Natural killer cell treated with Interleukin-12 subunit alpha and Interleukin-12 subunit beta and Interleukin-15 and Interleukin-18, amount 100 ng/mL, for 72 hours (primary cell): ENCODE results near the gene TIAM1. TPM values are rescaled to one million over a fixed set of nuclear protein-coding genes. Genes with fewer than 3 reads are reported as not detected.

Experiments used
- ATAC-seq, 2 donors: fragments of 150-1000 bp; cut with Tn5 transposase in 1 of 2; sonication (Bioruptor Pico), chemical (Tn5 transposase) in 1 of 2; 2 replicates each; pipeline ENCODE4 v1.10.0; 2021
- DNase-seq: peaks from one replicate; pipeline ENCODE4 v3.0.0; 2022; ENCODE audit warnings: low spot score
- H3K27ac Mint-ChIP-seq, 2 donors: 1 replicate in 1 of 2; 2 replicates in 1 of 2; pipeline ENCODE4 v1.8.0; 2022; ENCODE audit warnings: mixed read lengths in 2 of 2, mild to moderate bottlenecking in 1 of 2, moderate library complexity in 1 of 2
- H3K27me3 Mint-ChIP-seq, 2 donors: 1 replicate in 1 of 2; 2 replicates in 1 of 2; pipeline ENCODE4 v1.8.0; 2022; ENCODE audit warnings: mixed read lengths in 2 of 2
- H3K36me3 Mint-ChIP-seq: one replicate; pipeline ENCODE4 v1.8.0; 2022; ENCODE audit warnings: mixed read lengths
- H3K4me1 Mint-ChIP-seq, 2 donors: 1 replicate in 1 of 2; 2 replicates in 1 of 2; pipeline ENCODE4 v1.8.0; 2022; ENCODE audit warnings: low read depth in 2 of 2, mixed read lengths in 2 of 2, mild to moderate bottlenecking in 1 of 2
- H3K4me3 Mint-ChIP-seq: one replicate; pipeline ENCODE4 v1.8.0; 2022; ENCODE audit warnings: mixed read lengths
- H3K9me3 Mint-ChIP-seq: 2 replicates; pipeline ENCODE4 v1.8.0; 2022; ENCODE audit warnings: mixed read lengths
- total RNA-seq, 2 donors: library from RNA; stranded (reverse); gene quantifications; one replicate each; pipeline ENCODE4 v1.2.3, GENCODE V29; 2022

The TIAM1 gene
- total RNA-seq, 2 donors from 2014 or later = 57.4 to 125 TPM

DNA sequence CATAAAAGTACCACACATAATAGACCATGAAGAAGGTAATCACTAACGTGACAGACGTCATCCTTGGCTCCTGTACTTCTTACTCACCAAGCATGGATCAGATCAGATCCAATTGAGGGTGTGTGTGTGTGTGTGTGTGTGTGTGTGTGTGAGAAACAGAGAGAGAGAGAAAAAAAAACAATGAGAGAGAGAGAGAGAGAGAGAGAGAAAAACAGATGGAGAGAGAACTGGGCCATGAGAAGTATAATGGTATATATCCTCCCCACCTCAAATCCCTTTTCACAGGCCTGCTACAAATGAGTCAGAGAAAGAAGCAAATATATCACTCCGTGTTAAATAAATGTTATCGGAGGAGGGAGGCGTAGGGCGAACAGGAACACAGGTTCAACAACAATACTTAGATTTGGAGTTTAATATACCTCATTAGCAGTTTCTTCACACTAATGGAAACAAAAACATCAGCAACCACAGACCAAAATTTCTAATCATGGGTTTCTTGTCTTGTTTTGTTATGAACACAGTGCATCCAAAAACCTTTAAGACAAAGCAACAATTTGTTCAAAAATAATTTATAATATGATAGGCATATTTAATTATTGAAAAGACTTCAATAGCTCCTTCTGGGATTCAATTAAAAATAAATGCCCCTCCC, 45.3 kb downstream of the TIAM1 start:
- Mint-ChIP-seq H3K27me3 (no peaks in the 10 kb centered on the region), H3K9me3 (no peaks in the 10 kb centered on the region), H3K4me1 (peaks cover 0 to 24% of the 10 kb centered on the region in 2 donors), H3K4me3 (no peak overlapping the region), H3K36me3 (no peaks in the 10 kb centered on the region), H3K27ac (no peak overlapping the region)
- ATAC-seq (no peak), DNase-seq (no peak)

DNA sequence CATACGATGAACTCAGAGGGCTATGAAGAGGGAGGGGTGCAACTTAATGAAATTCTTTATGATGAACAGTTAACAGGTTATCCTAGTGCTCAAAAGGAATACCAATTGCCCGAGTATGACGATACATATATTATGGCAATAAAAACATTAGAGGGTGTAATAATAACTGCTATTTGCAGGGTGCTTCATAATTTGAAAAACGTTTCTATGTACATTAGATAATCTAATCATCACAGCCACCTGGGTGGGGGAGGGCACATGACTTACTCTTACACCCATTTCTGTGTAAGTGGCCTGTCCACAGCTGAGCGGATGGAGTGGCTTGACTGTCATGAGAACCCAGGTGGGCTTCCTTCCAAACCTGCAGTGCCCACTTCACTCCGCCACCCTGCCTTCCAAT, 46.3 kb downstream of the TIAM1 start:
- DNase-seq (no peak), ATAC-seq (no peak)
- Mint-ChIP-seq H3K4me3 (no peak overlapping the region), H3K4me1 (peaks cover 0 to 24% of the 10 kb centered on the region in 2 donors), H3K36me3 (no peaks in the 10 kb centered on the region), H3K27ac (no peak overlapping the region), H3K27me3 (no peaks in the 10 kb centered on the region), H3K9me3 (no peaks in the 10 kb centered on the region)

DNA sequence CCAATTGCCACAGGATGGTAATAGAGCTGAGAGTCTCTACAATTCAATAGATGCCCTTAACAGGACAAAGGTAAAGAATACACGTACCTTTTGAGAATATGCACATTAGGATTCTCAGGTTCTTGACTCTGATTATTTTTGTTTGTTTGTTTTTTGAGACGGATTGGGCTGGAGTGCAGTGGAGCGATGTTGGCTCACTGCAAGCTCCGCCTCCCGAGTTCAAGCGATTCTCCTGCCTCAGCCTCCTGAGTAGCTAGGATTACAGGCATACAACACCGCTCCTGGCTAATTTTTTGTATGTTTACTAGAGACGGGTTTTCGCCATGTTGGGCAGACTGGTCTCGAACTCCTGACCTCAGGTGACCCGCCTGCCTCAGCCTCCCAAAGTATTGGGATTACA, 48.4 kb downstream of the TIAM1 start:
- Mint-ChIP-seq H3K4me1 (peaks cover 0 to 23% of the 10 kb centered on the region in 2 donors), H3K27me3 (no peaks in the 10 kb centered on the region), H3K36me3 (no peaks in the 10 kb centered on the region), H3K4me3 (no peak overlapping the region), H3K9me3 (no peaks in the 10 kb centered on the region), H3K27ac (no peak overlapping the region)
- DNase-seq (no peak), ATAC-seq (no peak)

DNA sequence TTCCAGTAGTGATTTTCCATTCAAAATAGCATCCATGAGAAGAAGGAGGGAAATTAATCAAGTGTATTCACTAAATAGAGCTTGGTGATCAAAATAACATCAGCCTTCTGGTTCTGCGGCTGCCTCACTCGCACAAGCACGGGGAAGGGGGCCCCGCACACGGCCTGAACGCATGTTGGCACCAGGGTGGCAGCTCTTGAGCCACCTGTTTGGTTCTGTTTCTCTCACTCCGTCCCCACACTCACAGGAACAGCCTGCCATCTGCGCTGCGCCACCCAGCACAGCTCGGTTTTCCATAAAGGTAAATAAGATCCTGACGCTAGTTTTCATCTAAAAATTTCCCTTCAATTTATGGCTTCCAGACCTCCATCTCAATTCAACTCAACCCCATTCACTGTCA, 49.4 kb downstream of the TIAM1 start:
- Mint-ChIP-seq H3K36me3 (no peaks in the 10 kb centered on the region), H3K4me3 (no peak overlapping the region), H3K27me3 (no peaks in the 10 kb centered on the region), H3K27ac (peak overlapping the region in 1 of 2 donors; percentile 66), H3K9me3 (no peaks in the 10 kb centered on the region), H3K4me1 (peaks cover 0 to 23% of the 10 kb centered on the region in 2 donors)
- DNase-seq = no peak
- ATAC-seq = no peak

DNA sequence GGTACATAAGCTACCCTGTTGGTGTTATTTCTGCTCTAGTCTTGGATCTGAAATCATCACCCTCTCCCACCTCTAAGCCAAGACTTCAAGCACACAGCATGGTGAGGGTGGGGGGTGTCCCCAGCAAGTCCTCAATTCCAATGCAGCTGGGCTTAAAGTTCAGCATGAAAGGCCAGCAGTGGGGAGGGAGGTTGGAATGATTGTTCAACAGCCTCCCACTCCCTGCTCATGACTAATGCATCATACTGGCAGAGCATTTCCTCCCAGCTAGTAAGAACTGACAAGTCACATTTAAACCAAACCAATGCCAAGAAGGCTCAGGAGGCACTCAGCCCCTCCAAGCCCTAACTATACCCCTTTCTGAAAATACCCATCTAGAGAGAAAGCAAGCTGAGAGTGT, 50.1 kb downstream of the TIAM1 start:
- peaks cover 0 to 23% of the 10 kb centered on the region in 2 donors for H3K4me1 Mint-ChIP-seq
- H3K9me3 Mint-ChIP-seq = no peaks in the 10 kb centered on the region
- ATAC-seq = peak in 1 of 2 donors; percentile 69
- DNase-seq = no peak
- H3K36me3 Mint-ChIP-seq = no peaks in the 10 kb centered on the region
- no peaks in the 10 kb centered on the region for H3K27me3 Mint-ChIP-seq
- H3K27ac Mint-ChIP-seq = peak overlapping the region in 1 of 2 donors; percentile 66
- H3K4me3 Mint-ChIP-seq = no peak overlapping the region

DNA sequence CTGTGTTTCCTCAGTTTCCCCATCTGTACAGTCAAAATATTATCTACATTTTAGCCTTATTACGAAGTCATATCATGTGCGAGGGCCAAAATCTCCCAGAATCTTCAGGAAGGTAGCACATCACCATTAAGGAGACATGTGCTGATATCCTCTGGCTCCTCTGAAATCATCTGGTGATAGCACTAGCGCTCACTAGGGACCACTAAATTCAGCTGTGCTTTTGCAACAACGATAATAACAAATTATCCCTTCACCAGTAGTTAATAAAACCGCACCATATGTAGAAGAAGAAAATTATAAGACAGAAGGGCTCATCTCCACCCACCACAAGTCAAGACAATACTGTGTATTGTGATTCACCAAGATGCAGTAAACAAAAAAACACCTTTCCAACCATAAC, 53.3 kb downstream of the TIAM1 start:
- H3K27me3 Mint-ChIP-seq = no peaks in the 10 kb centered on the region
- H3K9me3 Mint-ChIP-seq = no peaks in the 10 kb centered on the region
- no peak overlapping the region for H3K4me3 Mint-ChIP-seq
- H3K27ac Mint-ChIP-seq = no peak overlapping the region
- ATAC-seq (no peak), DNase-seq (no peak)
- peaks cover 0 to 20% of the 10 kb centered on the region in 2 donors for H3K4me1 Mint-ChIP-seq
- no peaks in the 10 kb centered on the region for H3K36me3 Mint-ChIP-seq

DNA sequence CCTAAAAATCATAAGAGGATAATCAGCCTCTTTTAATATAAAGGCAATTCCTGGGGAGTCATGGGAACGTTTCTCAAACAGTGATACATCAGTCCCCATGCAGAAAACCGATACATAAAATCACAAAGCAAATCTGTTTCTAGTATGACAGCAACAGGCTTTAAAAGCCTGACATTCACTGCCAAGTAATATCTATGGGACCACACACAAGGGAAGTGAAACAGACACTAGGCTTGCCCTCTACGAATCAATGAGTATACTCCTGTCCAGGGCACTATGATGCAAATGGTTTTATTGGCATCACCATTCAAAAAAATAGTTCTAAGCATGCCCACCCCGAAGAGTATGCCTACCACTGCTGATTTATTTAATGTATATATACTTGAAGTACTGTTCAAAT, 54.4 kb downstream of the TIAM1 start:
- ATAC-seq = no peak
- no peaks in the 10 kb centered on the region for H3K36me3 Mint-ChIP-seq
- H3K27me3 Mint-ChIP-seq = no peaks in the 10 kb centered on the region

DNA sequence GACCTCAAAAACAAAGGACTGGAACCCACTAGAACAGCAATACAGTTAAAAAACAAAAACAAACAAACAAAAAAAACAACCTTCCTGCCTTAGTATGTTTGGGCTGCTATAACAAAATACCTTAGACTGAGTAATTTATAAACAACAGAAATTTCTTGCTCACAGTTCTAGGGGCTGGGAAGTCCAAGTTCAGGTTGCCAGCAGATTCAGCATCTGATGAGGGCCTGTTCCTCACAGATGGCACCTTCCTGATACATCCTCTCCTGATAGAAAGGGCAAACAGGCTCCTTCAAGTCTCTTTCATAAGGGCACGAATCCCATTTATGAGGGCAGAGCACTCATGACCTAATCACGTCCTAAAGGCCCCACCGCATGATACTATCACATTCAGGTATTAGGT, 55.9 kb downstream of the TIAM1 start:
- no peaks in the 10 kb centered on the region for H3K27me3 Mint-ChIP-seq

More for the DNA sequence above, 54.4 kb downstream of the TIAM1 start:
- no peak overlapping the region for H3K4me3 Mint-ChIP-seq
- H3K4me1 Mint-ChIP-seq = peaks cover 0 to 20% of the 10 kb centered on the region in 2 donors
- DNase-seq = no peak
- no peaks in the 10 kb centered on the region for H3K9me3 Mint-ChIP-seq
- H3K27ac Mint-ChIP-seq = no peak overlapping the region

DNA sequence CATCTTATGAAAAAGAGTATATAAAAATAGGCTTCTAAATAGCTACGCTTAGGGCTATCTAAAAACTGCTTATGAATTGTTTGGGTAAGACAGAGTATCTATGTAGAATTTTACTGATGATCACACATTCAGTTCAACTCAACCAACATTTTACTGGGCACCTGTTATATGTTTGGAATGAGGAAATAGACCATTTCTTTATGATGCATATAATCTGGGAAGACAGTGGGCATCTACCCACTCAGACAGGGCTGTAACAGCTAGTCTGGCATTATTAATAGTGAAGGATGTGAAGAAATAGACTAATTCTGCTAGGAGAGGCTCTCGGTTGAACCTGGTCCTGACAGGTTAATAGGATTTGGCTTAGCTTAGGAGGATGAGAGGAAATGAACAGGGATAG, 56.9 kb downstream of the TIAM1 start:
- Mint-ChIP-seq H3K36me3 (no peaks in the 10 kb centered on the region), H3K4me1 (peaks cover 11 to 30% of the 10 kb centered on the region in 2 donors), H3K27ac (no peak overlapping the region), H3K4me3 (no peak overlapping the region), H3K9me3 (no peaks in the 10 kb centered on the region), H3K27me3 (no peaks in the 10 kb centered on the region)
- no peak for ATAC-seq
- DNase-seq = no peak

More for the DNA sequence above, 55.9 kb downstream of the TIAM1 start:
- H3K27ac Mint-ChIP-seq = no peak overlapping the region
- peaks cover 1 to 21% of the 10 kb centered on the region in 2 donors for H3K4me1 Mint-ChIP-seq
- H3K4me3 Mint-ChIP-seq = no peak overlapping the region
- H3K36me3 Mint-ChIP-seq = no peaks in the 10 kb centered on the region
- DNase-seq (no peak), ATAC-seq (no peak)
- no peaks in the 10 kb centered on the region for H3K9me3 Mint-ChIP-seq

DNA sequence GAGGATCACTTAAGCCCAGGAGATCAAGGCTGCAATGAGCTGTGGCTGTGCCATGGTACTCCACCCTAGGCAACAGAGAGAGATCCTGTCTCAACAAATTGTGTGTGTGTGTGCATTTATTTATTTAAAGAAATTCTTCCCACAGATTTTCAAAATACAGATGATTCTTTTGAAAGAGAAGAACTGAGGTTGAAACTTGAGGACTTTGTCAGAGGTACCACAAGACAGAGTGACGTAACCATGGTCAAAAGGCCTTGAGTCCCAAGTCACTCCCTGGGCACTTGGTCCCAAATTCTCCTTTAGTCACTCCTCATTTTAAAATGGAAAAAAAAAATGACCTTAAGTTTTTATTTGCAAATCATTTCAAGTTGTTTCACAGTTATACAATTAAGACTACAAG, 57.4 kb downstream of the TIAM1 start:
- Mint-ChIP-seq H3K9me3 (peaks cover 2% of the 10 kb centered on the region), H3K27me3 (no peaks in the 10 kb centered on the region), H3K36me3 (no peaks in the 10 kb centered on the region), H3K27ac (no peak overlapping the region), H3K4me3 (no peak overlapping the region), H3K4me1 (peaks cover 14 to 28% of the 10 kb centered on the region in 2 donors)
- ATAC-seq (no peak), DNase-seq (no peak)

DNA sequence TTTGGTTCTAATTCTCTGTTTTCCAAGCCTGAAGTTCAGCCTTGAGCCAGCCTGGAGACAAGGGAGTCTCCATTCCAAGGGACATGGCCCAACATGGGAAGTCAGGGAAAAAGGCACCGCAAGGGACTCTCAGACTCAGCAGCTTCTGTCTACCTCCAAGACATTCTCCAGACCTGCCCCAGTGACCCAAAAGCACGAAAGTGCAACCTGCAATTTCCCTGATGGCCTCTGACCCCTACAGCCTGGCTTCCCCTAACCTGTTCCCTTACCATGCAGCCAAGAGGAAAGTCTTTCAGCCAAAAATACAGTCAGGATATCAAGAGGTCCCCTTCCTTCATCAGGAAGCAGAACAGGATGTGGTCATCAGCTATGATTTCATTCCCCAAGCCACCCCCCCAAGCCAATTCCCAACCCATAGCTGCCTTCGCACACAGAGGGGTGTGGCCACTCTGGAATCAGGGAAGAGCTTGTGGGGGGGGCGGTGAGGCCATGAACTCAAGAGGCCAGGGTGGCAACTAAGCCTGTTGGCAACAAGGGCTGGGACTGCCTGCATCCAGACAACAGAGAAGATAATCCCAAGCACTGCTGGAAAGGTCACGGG, 59.2 kb downstream of the TIAM1 start:
- Mint-ChIP-seq H3K9me3 (peaks cover 5% of the 10 kb centered on the region), H3K4me3 (no peak overlapping the region), H3K27me3 (no peaks in the 10 kb centered on the region), H3K27ac (peak overlapping the region in 1 of 2 donors; percentile 42), H3K4me1 (peaks cover 18 to 34% of the 10 kb centered on the region in 2 donors), H3K36me3 (no peaks in the 10 kb centered on the region)
- no peak for ATAC-seq
- no peak for DNase-seq

DNA sequence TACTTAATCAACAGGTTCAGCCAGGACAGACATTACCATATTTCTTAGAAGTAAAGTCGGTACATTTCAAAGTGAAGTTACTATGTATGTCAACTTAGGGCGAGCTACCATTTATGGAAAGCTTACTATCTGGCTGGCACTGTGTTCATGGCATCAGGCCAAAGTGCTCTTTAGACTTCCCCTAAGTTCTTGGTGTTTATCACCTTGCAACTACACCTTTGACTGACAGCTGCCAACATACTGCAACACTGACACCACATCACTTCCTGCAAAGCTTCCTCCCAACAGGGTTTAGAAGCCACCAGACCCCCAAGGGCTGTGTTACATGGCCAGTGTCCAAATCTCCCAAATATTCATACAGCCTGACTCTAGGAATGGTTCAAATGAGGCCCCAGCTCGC, 61.0 kb downstream of the TIAM1 start:
- no peaks in the 10 kb centered on the region for H3K27me3 Mint-ChIP-seq

DNA sequence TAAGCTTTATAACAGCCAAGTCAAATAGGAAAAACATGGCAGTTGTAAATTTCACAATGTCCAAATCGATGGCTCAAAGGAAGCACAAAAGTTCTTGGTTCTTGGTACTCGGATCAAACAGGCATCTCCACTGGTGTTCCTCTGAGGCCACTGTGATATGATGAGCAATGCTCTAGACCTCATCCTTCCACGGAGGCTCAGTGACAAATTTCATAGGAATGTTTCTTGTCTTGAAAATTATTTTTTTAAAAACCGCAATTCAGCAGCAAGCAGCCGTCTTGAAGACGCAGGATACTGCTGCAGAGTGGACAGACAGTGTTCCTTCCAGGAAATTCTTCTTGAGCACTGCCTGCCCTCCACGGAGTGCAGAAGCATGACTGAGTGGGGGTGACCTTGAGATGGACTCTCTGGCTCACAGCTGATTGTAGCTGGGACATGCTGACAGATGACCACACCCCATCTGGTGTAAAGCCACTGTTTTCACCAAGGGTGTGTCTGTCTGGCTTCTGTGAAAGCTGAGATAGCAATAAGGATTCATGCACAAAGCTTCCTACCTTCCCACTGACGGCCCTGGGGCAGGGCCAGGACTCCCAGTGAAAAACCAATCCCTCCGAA, 61.9 kb downstream of the TIAM1 start:
- Mint-ChIP-seq H3K27ac (peak overlapping the region in 1 of 2 donors; percentile 65), H3K4me3 (peak overlapping the region; percentile 49), H3K27me3 (no peaks in the 10 kb centered on the region), H3K4me1 (peaks cover 18 to 32% of the 10 kb centered on the region in 2 donors), H3K36me3 (no peaks in the 10 kb centered on the region), H3K9me3 (peaks cover 5% of the 10 kb centered on the region)
- DNase-seq = no peak
- no peak for ATAC-seq

More for the DNA sequence above, 61.0 kb downstream of the TIAM1 start:
- Mint-ChIP-seq H3K4me1 (peaks cover 18 to 37% of the 10 kb centered on the region in 2 donors), H3K4me3 (no peak overlapping the region), H3K27ac (peak overlapping the region in 1 of 2 donors; percentile 65), H3K36me3 (no peaks in the 10 kb centered on the region), H3K9me3 (peaks cover 5% of the 10 kb centered on the region)
- peak; percentile 41 to 60 for ATAC-seq
- no peak for DNase-seq

DNA sequence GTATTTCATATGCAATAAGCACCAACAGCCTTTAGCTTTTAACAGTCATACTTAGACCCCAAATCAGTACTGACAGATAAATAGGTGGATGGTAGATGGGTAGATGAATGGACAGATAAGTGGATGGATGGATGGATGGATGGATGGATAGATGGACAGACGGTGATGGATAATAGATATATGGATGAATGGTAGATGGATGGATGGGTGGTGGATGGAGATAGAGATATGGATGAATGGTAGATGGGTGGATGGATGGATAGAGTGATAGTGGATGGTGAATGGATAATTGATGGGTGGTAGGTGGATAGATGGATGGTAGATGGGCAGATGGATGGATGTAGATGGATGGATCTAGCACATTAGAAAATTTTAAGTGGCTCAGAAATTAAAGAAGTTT, 62.5 kb downstream of the TIAM1 start:
- H3K9me3 Mint-ChIP-seq = peaks cover 5% of the 10 kb centered on the region
- ATAC-seq (no peak), DNase-seq (no peak)
- H3K27ac Mint-ChIP-seq = peak overlapping the region in 1 of 2 donors; percentile 1
- H3K36me3 Mint-ChIP-seq = no peaks in the 10 kb centered on the region
- H3K4me3 Mint-ChIP-seq = no peak overlapping the region
- H3K4me1 Mint-ChIP-seq = peaks cover 18 to 33% of the 10 kb centered on the region in 2 donors
- no peaks in the 10 kb centered on the region for H3K27me3 Mint-ChIP-seq
